Keratinocyte (primary cell): Measurements from ENCODE around the gene SLC17A9. TPM values are rescaled to one million over a fixed set of nuclear protein-coding genes. Genes with fewer than 3 reads are reported as not detected.

ENCODE experiments used
- DNase-seq: peaks from one replicate; pipeline ENCODE4 v3.0.0-alpha.2; 2011; ENCODE audit warnings: low read depth, missing footprints, low spot score
- FAIRE-seq: peaks from 2 replicates; lab custom pipeline; 2011; peaks lifted over from hg19 to GRCh38; lab: Jason Lieb, UNC
- H2AFZ ChIP-seq: 2 replicates; pipeline ENCODE4 v1.6.0; 2012; ENCODE audit warnings: low read length, control low read depth, inconsistent platforms; ENCODE audit not compliant: control insufficient read depth
- H3K27ac ChIP-seq: 2 replicates; pipeline ENCODE4 v1.5.1; 2011; ENCODE audit warnings: low read length; ENCODE audit not compliant: control insufficient read depth, insufficient read depth
- H3K27me3 ChIP-seq: 3 replicates; pipeline ENCODE4 v1.6.0; 2011; ENCODE audit warnings: low read length; ENCODE audit not compliant: control insufficient read depth, insufficient read depth; ENCODE audit errors: extremely low read depth
- H3K36me3 ChIP-seq, 2 experiments: 2 replicates in 1 of 2; 3 replicates in 1 of 2; pipeline ENCODE4 v1.5.1; 2011; ENCODE audit warnings: low read length in 2 of 2, mild to moderate bottlenecking in 1 of 2; ENCODE audit not compliant: control insufficient read depth in 2 of 2, insufficient read depth in 2 of 2; ENCODE audit errors: extremely low read depth in 1 of 2
- H3K4me1 ChIP-seq: 3 replicates; pipeline ENCODE4 v1.5.1; 2011; ENCODE audit warnings: low read length; ENCODE audit not compliant: control insufficient read depth, insufficient read depth; ENCODE audit errors: extremely low read depth
- H3K4me2 ChIP-seq: 3 replicates; pipeline ENCODE4 v1.6.0; 2011; ENCODE audit warnings: low read depth, low read length; ENCODE audit not compliant: control insufficient read depth, insufficient read depth; ENCODE audit errors: extremely low read depth
- H3K4me3 ChIP-seq, 3 experiments: fragments of 200-600 bp in 1 of 3; sonication (generic) in 1 of 3; 2 replicates in 2 of 3; 3 replicates in 1 of 3; pipeline ENCODE4 v1.5.1; 2011 to 2016; ENCODE audit warnings: low read length in 3 of 3, mild to moderate bottlenecking in 3 of 3, control low read depth in 2 of 3, inconsistent platforms in 1 of 3, low read depth in 1 of 3, mixed read lengths in 1 of 3, mixed run types in 1 of 3, moderate library complexity in 1 of 3; ENCODE audit not compliant: control insufficient read depth in 2 of 3, insufficient read depth in 2 of 3; ENCODE audit errors: extremely low read depth in 1 of 3
- H3K79me2 ChIP-seq: 2 replicates; pipeline ENCODE4 v1.6.0; 2012; ENCODE audit warnings: low read length; ENCODE audit not compliant: control insufficient read depth, insufficient read depth
- H3K9ac ChIP-seq: 3 replicates; pipeline ENCODE4 v1.6.0; 2011; ENCODE audit warnings: low read length; ENCODE audit not compliant: control insufficient read depth, insufficient read depth; ENCODE audit errors: extremely low read depth
- H3K9me1 ChIP-seq: 3 replicates; pipeline ENCODE4 v1.6.0; 2011; ENCODE audit warnings: low read length; ENCODE audit not compliant: control insufficient read depth, insufficient read depth; ENCODE audit errors: extremely low read depth
- H3K9me3 ChIP-seq: 2 replicates; pipeline ENCODE4 v1.5.1; 2012; ENCODE audit warnings: low read depth, low read length; ENCODE audit not compliant: control insufficient read depth
- H4K20me1 ChIP-seq: 3 replicates; pipeline ENCODE4 v1.6.0; 2011; ENCODE audit warnings: low read length; ENCODE audit not compliant: control insufficient read depth, insufficient read depth; ENCODE audit errors: extremely low read depth
- EZH2 ChIP-seq: IDR thresholded peaks from one replicate; pipeline ENCODE4 v1.6.1; 2012; ENCODE audit warnings: inconsistent platforms, mild to moderate bottlenecking, low read length, moderate library complexity
- dilution Hi-C: fragments of 300-500 bp; cut with MboI; formaldehyde crosslinking; loops from one replicate; pipeline ENCODE4 v1.7.0; 2020; ENCODE audit warnings: low sequenced_read_pairs; ENCODE audit not compliant: extremely low pct_ligation_motif_present
- polyA plus RNA-seq, 5 experiments: library from polyadenylated mRNA; depleted of rRNA in 3 of 5; stranded (reverse) in 3 of 5; stranded (forward) in 1 of 5; unstranded in 1 of 5; fragments of >200 nt; gene quantifications; 1 replicate in 1 of 5; 2 replicates in 3 of 5; 3 replicates in 1 of 5; pipeline versions ENCODE4 v1.2.1 to v1.2.3, GENCODE V29; 2011 to 2012; ENCODE audit warnings: missing spikeins in 2 of 5, low read depth in 1 of 5, low replicate concordance in 1 of 5
- TF ChIP-seq, protein P1 (sequence below), 3 experiments: IDR thresholded peaks in 1 of 3; conservative IDR thresholded peaks in 1 of 3; optimal IDR thresholded peaks in 1 of 3; 2 replicates in 2 of 3; 3 replicates in 1 of 3; pipeline versions ENCODE3 to v1.5.1; 2011; ENCODE audit warnings: low read length in 3 of 3, mild to moderate bottlenecking in 3 of 3, moderate library complexity in 2 of 3, control low read depth in 1 of 3, inconsistent platforms in 1 of 3; ENCODE audit not compliant: insufficient read depth in 2 of 3; ENCODE audit errors: extremely low read depth in 1 of 3

Gene SLC17A9
- polyA plus RNA-seq, 1 donor (not counting 4 experiments of a cell fraction or from before 2014, with no cell fraction given) = not detected

DNA sequence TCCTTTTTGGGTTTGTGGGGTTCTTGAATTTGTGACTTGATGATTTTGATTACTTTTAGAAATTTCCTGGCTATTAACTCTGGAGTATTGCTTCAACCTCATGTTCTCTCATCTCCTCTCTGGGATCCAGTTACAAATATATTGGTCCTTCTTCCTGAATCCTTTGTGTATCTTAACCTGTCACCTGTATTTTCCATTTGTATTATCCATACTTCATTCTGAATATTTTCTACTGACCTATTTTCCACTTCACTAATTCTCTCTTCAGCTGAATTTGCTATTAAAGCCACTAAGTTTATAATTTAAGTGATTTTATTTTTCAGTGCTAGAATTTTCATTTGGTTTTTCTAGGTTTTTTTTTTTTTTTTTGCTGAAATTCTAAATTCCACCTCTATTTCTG, 60.7 kb downstream of the SLC17A9 start:
- no peaks in the 10 kb centered on the region for H3K4me1 ChIP-seq
- no peak overlapping the region for H3K4me2 ChIP-seq
- H3K9ac ChIP-seq = no peak overlapping the region
- H3K27ac ChIP-seq = no peak overlapping the region
- peaks cover 72% of the 10 kb centered on the region for H3K27me3 ChIP-seq
- H3K79me2 ChIP-seq = no peaks in the 10 kb centered on the region
- dilution Hi-C loops = no loop called here
- TF ChIP-seq EZH2 = no peak
- TF ChIP-seq, protein P1, sequence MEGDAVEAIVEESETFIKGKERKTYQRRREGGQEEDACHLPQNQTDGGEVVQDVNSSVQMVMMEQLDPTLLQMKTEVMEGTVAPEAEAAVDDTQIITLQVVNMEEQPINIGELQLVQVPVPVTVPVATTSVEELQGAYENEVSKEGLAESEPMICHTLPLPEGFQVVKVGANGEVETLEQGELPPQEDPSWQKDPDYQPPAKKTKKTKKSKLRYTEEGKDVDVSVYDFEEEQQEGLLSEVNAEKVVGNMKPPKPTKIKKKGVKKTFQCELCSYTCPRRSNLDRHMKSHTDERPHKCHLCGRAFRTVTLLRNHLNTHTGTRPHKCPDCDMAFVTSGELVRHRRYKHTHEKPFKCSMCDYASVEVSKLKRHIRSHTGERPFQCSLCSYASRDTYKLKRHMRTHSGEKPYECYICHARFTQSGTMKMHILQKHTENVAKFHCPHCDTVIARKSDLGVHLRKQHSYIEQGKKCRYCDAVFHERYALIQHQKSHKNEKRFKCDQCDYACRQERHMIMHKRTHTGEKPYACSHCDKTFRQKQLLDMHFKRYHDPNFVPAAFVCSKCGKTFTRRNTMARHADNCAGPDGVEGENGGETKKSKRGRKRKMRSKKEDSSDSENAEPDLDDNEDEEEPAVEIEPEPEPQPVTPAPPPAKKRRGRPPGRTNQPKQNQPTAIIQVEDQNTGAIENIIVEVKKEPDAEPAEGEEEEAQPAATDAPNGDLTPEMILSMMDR (optimal IDR thresholded peaks at IDR 0.05 in 1 of 3, IDR thresholded peaks at IDR 0.05 in 1 of 3, conservative IDR thresholded peaks at IDR 0.05 in 1 of 3; ENCODE audit: extremely low read depth in 1 of 3, insufficient read depth in 2 of 3, low read length in 3 of 3) = no peak
- no peak for FAIRE-seq
- H4K20me1 ChIP-seq = no peaks in the 10 kb centered on the region
- H2AFZ ChIP-seq = no peak overlapping the region
- no peaks in the 10 kb centered on the region for H3K9me1 ChIP-seq
- H3K4me3 ChIP-seq = no peak overlapping the region
- no peak for DNase-seq
- H3K36me3 ChIP-seq = no peaks in the 10 kb centered on the region
- H3K9me3 ChIP-seq = peaks cover 3% of the 10 kb centered on the region

DNA sequence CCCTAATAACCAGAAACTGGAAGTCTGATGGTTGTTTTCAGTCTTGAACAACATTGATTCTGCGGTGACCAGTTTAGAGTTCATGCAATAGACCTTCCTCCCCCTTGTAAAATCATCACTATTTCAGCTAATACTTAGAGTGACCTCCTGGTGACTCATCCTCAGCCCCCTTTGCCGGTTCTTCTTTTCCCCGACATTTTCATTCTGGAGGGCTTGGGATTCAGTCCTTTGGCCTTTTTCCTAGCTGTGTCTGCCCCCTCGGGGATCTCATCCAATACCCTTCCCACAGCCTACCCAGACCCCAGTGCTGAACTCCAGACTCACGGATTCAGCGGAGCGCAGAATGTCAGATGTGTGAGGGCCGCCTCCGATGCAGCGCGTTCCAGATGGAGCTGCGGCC, 61.8 kb downstream of the SLC17A9 start:
- Histone ChIP-seq H3K4me3 (no peak overlapping the region), H3K4me2 (no peak overlapping the region), H3K9me1 (no peaks in the 10 kb centered on the region), H3K9me3 (peaks cover 3% of the 10 kb centered on the region), H3K79me2 (no peaks in the 10 kb centered on the region), H3K27ac (no peak overlapping the region), H3K9ac (no peak overlapping the region), H3K36me3 (no peaks in the 10 kb centered on the region), H2AFZ (no peak overlapping the region), H3K27me3 (peaks cover 61% of the 10 kb centered on the region), H4K20me1 (no peaks in the 10 kb centered on the region), H3K4me1 (no peaks in the 10 kb centered on the region)
- TF ChIP-seq, protein P1 (optimal IDR thresholded peaks at IDR 0.05 in 1 of 3, IDR thresholded peaks at IDR 0.05 in 1 of 3, conservative IDR thresholded peaks at IDR 0.05 in 1 of 3; ENCODE audit: extremely low read depth in 1 of 3, insufficient read depth in 2 of 3, low read length in 3 of 3) = no peak
- TF ChIP-seq EZH2 = no peak
- dilution Hi-C loops = no loop called here
- DNase-seq (no peak), FAIRE-seq (no peak)
